Amygdala (tissue), 56 donors: ENCODE results near the gene MS4A2.
"Not testable (repeated sequence)": the region's sequence is repeated elsewhere in the genome, so short reads cannot be mapped to it uniquely, and the experiment has no call there.

Source experiments
- DNase-seq, 56 donors: peaks; one replicate each; lab custom pipeline; 2025; lab: John Stamatoyannopoulos, UW

MS4A2 gene

GRCh38 chr11:60088364-60088763 lies at the start of gene MS4A2:
TSS of gene MS4A2 (plus strand) at chr11:60088664. CDS start at chr11:60088766, 102 bp downstream.
- no peak for DNase-seq

- no peak for DNase-seq
Measured at GRCh38 chr11:60040109-60040508, 48.4 kb upstream of the MS4A2 start, which contains the start of gene OOSP2. TSS of gene OOSP2 (plus strand) at chr11:60040409. CDS start at chr11:60040460, 51 bp downstream.

DNA sequence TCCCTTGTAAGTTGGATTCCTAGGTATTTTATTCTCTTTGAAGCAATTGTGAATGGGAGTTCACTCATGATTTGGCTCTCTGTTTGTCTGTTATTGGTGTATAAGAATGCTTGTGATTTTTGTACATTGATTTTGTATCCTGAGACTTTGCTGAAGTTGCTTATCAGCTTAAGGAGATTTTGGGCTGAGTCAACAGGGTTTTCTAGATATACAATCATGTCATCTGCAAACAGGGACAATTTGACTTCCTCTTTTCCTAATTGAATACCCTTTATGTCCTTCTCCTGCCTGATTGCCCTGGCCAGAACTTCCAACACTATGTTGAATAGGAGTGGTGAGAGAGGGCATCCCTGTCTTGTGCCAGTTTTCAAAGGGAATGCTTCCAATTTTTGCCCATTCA lies 38.0 kb upstream of the MS4A2 start:
- not testable (repeated sequence) for DNase-seq

DNA sequence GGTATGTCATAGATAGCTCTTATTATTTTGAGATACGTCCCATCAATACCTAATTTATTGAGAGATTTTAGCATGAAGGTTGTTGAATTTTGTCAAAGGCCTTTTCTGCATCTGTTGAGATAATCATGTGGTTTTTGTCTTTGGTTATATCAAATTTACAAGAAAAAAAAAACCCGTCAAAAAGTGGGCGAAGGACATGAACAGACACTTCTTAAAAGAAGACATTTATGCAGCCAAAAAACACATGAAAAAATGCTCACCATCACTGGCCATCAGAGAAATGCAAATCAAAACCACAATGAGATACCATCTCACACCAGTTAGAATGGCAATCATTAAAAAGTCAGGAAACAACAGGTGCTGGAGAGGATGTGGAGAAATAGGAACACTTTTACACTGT lies 37.6 kb upstream of the MS4A2 start:
- not testable (repeated sequence) for DNase-seq

GRCh38 chr11:60056349-60056969 lies 32.0 kb upstream of the MS4A2 start, which contains the start of gene MS4A3:
TSS of gene MS4A3 (plus strand) at chr11:60056665. CDS start at chr11:60061161, 4,496 bp downstream.
- DNase-seq, result no peak

- no peak for DNase-seq
Measured at GRCh38 chr11:60059052-60059451, 29.4 kb upstream of the MS4A2 start.

DNA sequence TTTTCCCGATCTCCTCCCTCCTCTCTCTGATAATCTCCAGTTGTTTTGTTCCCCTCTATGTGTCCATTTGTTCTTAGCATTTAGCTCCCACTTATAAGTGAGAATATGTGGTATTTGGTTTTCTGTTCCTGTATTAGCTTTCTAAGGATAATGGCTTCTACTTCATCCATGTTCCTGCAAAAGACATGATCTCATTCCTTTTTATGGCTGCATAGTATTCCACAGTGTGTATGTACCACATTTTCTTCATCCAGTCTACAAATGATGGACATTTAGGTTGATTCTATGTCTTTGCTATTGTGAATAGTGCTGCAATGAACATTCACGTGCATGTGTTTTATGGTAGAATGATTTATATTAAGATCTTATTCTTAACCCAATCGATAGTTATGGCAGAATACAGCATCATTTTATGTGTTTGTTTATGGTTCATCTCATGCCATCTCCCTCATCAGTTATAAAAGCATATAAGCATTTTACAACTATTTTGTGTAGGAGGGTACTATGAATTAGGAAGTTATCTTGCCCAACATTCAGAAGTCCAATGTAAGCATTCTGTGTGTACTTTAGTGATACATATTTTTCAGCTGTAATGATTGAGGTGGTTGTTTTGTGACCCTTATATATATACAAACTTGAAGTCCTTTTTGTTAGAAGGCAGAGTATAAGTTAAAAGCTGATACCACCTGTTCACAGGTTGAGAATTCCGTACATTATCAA lies 28.8 kb upstream of the MS4A2 start:
- no peak for DNase-seq

- no peak for DNase-seq
Measured at GRCh38 chr11:60064111-60064510, 24.4 kb upstream of the MS4A2 start.

DNA sequence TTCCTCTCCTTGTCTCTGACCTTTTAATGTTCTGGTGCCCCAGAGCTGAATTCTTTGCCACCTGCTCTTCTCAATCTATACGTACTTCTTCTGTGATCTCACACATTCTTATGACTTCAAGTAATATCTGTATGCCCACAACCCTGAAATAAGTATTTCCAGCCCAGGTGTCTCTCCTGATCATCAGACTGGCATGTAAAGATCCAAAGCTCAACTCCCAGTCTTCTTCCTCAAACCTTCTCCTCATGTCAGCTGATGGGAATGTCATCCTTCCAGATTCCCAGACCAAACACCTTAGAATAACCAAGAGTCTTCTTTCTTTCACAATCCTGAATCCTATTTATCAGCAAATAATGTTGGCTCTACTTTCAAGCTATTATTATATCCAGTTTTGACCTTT lies 22.7 kb upstream of the MS4A2 start:
- no peak for DNase-seq

DNA sequence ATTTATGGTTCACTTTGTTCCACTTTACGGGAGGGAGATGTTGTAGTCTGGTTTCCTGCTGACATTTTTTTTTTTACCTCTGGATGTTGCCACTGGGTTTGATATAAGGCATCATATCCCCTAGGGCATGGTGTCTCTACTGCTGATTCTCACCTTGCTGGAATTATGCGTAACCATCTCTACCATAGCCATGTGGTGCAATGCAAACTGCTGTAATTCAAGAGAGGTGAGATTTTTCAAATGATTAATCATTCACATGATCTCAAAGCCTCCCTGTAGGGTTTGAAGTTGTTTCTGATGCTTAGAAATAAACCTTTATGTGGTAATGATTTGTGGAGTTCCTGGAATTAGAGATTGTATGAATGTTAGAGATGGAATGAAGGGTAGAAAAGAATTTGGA lies 19.0 kb upstream of the MS4A2 start:
- no peak for DNase-seq

DNA sequence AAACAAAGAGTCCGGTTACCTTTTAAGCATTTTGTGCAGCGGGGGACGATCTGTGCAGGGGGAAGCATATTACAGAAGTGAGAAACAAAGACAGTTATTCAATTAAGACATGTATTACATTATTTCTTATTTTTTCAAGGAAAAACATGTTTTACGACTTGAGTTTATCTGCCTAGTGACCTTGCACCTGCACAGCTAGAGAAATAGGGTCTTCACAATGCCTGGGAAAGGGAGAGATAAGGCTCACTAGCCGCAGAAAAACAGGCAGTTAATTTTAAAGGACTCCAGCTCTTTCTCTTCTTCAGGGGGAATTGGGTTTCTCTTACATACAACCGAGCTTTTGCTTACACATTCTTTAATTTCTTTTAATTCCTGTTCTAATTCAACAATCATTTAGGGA lies 16.8 kb upstream of the MS4A2 start:
- DNase-seq, result not testable (repeated sequence)

- DNase-seq, result no peak
Measured at GRCh38 chr11:60077216-60077817, 11.1 kb upstream of the MS4A2 start.

GRCh38 chr11:60077981-60078380 lies 10.5 kb upstream of the MS4A2 start:
- DNase-seq, result no peak

GRCh38 chr11:60078745-60079144 lies 9.7 kb upstream of the MS4A2 start:
- DNase-seq, result no peak

DNA sequence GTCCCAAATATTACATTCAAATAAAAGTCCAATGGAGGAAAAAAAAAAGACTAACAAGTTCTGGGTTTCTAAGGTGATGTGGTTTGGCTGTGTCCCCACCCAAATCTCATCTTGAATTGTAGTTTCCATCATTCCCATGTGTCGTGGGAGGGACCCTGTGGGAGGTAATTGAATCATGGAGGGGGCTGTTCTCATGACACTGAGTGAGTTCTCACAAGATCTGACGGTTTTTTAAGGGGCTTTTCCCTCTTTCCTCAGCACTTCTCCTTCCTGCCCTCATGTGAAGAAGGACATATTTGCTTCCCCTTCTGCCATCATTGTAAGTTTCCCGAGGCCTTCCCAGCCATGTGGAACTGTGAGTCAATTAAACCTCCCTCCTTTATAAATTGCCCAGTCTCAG lies 7.9 kb upstream of the MS4A2 start:
- DNase-seq, result no peak

GRCh38 chr11:60084631-60085273 lies 3.7 kb upstream of the MS4A2 start:
- DNase-seq, result no peak

- DNase-seq, result no peak
Measured at GRCh38 chr11:60085909-60086308, 2.6 kb upstream of the MS4A2 start.

GRCh38 chr11:60087239-60087638 lies 1.2 kb upstream of the MS4A2 start:
- DNase-seq, result no peak

DNA sequence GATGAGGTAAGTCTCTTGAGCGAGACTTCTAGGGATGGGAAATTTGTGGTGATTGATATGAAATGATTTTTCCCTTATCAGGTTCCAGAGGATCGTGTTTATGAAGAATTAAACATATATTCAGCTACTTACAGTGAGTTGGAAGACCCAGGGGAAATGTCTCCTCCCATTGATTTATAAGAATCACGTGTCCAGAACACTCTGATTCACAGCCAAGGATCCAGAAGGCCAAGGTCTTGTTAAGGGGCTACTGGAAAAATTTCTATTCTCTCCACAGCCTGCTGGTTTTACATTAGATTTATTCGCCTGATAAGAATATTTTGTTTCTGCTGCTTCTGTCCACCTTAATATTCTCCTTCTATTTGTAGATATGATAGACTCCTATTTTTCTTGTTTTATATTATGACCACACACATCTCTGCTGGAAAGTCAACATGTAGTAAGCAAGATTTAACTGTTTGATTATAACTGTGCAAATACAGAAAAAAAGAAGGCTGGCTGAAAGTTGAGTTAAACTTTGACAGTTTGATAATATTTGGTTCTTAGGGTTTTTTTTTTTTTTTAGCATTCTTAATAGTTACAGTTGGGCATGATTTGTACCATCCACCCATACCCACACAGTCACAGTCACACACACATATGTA lies 7.1 kb downstream of the MS4A2 start:
- no peak for DNase-seq

- no peak for DNase-seq
Measured at GRCh38 chr11:60097189-60097588, 8.7 kb downstream of the MS4A2 start.

GRCh38 chr11:60098508-60098907 lies 10.0 kb downstream of the MS4A2 start:
- no peak for DNase-seq
